Stimulated activated CD8-positive, alpha-beta memory T cell treated with anti-CD3 and anti-CD28 coated beads, Interleukin-15, amount 100 ng/mL, for 48 hours (primary cell): Measurements from ENCODE around the gene OR7C2.

ENCODE experiments used
- DNase-seq, 2 donors: peaks; one replicate each; pipeline ENCODE4 v3.0.0-alpha.2; 2020; ENCODE audit warnings: low read depth in 2 of 2

Gene OR7C2

DNA sequence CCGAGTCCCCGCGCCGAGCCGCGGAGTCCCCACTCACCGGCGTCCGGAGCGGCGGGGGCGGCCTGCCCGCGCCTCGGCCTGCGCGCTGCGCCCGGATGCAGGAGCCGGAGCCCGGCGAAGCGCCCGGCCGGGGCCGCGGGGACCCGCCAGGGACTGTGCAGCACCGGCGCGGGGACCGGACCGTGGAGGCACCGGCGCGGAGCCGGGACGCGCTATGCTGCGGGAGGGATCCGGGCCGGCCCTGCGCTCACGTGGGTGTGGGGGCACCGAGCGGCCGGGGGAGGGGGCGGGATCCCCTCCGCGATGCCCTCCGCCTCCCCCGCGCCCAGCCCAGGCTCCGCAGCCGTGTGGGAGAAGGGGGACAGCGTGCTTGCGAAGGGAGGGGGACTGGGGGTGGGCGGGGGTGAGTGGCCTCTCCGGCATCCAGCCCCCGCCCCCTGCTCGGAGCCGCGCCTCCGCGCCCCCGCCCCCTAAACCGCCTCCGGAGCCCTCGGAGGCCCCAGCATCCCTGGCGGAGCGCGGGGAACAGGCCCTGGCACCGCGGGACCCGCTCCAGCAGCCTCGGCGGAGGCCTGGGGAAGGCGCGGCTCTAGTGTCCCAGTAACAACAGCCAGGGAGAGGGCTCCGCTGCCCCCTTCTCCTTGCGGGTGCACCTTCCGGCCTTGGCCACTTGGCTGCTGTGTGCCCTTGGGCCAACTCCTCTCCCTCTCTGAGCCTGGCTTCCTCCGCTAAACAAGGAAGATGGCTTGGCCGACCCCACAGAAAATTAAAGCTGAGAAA is 38.4 kb downstream of the OR7C2 start, which contains the start of gene SLC1A6:
Gene SLC1A6, minus strand, starts transcription at position 389 of the 780 bp plus-strand sequence. CDS start 6,954 bp downstream, outside the sequence.
- DNase-seq: no peak

DNA sequence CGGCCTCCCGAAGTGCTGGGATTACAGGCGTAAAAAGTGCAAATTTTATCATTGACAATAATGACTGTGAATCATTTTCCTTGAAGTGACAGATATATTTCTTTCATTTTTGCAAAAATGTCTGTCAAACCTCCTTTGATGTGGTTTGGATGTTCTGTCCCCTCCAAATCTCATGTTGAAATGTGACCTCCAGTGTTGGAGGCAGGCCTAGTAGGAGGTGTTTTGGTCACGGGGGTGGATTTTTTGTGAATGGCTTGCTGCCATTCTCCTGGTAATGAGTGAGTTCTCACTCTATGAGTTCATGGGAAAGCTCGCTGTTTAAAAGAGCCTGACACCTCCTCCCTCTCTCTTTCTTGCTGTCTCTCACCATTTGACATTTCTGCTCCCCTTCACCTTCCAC is 43.8 kb downstream of the OR7C2 start:
- no peak for DNase-seq
